Stimulated activated CD8-positive, alpha-beta memory T cell treated with anti-CD3 and anti-CD28 coated beads, Interleukin-4, amount 100 ng/mL, for 1 hour (primary cell): ENCODE data around the gene OR2G6.
"Not testable (repeated sequence)": the region's sequence is repeated elsewhere in the genome, so short reads cannot be mapped to it uniquely, and the experiment has no call there.

Experiments used
- DNase-seq, 2 donors: peaks; one replicate each; pipeline ENCODE4 v3.0.0-alpha.2; 2020; ENCODE audit warnings: low read depth in 2 of 2, low spot score in 1 of 2

OR2G6 gene

GRCh38 chr1:248573856-248574255, 66.0 kb downstream of the OR2G6 start:
- DNase-seq, result not testable (repeated sequence)

- DNase-seq, result not testable (repeated sequence)
Observed at GRCh38 chr1:248574657-248575056, 66.8 kb downstream of the OR2G6 start, which contains the start of gene OR2T34. TSS of gene OR2T34 (minus strand) at chr1:248574757. CDS start at chr1:248574757, 0 bp downstream.

- DNase-seq, result no peak
Observed at GRCh38 chr1:248576260-248576980, 68.5 kb downstream of the OR2G6 start.
